Astrocyte (in vitro differentiated cells and primary cell): ENCODE data around the gene DENND2A.

Source experiments
- EZH2 ChIP-seq: IDR thresholded peaks from 2 replicates; pipeline ENCODE4 v1.6.1; 2012; ENCODE audit warnings: mild to moderate bottlenecking, low read length, inconsistent platforms; ENCODE audit not compliant: insufficient read depth
- TF ChIP-seq, protein P1 (sequence below): IDR thresholded peaks from 2 replicates; pipeline ENCODE4 v1.5.1; 2011; ENCODE audit warnings: low read depth, mild to moderate bottlenecking, inconsistent platforms, low read length, moderate library complexity; ENCODE audit not compliant: insufficient read depth

DNA sequence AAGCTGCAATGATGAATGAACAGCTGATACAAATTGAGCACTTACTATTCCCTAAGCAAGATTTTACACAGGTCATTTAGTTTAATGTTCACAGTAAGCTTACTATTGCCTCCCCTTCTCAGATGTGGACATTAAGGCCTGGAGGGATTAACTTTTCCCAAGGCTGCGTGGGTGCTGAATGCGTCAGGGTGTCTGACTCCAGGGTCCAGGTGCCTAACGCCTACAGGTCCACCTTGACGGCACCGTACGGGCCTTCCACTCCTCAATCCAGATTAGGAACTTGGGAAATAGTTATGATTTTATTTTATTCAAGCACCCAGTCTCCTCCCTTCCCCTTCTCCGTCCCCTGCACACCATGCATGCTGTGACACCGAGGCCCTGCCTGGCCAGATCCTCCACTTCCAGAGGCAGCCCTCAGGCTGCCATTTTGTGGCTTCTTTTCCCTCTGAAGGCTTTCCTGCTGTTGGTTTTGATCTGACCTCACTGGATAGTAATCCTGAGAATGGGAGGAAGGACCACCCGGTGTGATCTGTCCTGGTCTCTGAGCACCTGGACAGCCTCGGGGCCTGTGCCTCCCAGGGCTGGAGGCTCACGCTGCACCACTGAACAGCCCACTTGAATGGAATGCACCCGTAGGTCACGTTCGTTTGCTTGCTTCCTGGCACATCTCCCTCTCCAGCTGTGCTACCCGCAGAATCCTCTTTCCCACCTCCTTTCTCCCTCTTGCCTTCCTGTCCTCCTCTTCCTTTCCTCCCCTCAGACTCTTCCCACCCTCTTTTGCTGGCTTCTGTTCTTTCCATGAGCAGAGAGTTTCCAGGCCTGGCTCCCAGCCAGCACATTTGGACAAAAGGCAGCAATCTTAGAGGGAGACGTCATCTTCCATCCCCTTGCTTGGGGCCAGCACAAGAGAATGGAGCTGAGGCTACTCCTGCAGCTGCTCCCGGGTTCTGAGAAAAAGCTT is 14.4 kb downstream of the DENND2A start:
- TF ChIP-seq, protein P1, sequence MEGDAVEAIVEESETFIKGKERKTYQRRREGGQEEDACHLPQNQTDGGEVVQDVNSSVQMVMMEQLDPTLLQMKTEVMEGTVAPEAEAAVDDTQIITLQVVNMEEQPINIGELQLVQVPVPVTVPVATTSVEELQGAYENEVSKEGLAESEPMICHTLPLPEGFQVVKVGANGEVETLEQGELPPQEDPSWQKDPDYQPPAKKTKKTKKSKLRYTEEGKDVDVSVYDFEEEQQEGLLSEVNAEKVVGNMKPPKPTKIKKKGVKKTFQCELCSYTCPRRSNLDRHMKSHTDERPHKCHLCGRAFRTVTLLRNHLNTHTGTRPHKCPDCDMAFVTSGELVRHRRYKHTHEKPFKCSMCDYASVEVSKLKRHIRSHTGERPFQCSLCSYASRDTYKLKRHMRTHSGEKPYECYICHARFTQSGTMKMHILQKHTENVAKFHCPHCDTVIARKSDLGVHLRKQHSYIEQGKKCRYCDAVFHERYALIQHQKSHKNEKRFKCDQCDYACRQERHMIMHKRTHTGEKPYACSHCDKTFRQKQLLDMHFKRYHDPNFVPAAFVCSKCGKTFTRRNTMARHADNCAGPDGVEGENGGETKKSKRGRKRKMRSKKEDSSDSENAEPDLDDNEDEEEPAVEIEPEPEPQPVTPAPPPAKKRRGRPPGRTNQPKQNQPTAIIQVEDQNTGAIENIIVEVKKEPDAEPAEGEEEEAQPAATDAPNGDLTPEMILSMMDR: no peak
- no peak for TF ChIP-seq EZH2
